Measurements from ENCODE around the gene P2RY13.

Gene P2RY13

GRCh38 chr3:151329363-151329762 lies at the start of gene P2RY13:
Gene P2RY13 (minus strand): TSS chr3:151329549. CDS start chr3:151329528, 21 bp downstream.
- DNase-seq: no peak

- DNase-seq: no peak
Observed at GRCh38 chr3:151377768-151378385, 48.5 kb upstream of the P2RY13 start.

GRCh38 chr3:151372063-151372820 lies 42.9 kb upstream of the P2RY13 start:
- DNase-seq: no peak

GRCh38 chr3:151371526-151371925 lies 42.2 kb upstream of the P2RY13 start:
- no peak for DNase-seq

GRCh38 chr3:151367448-151367847 lies 38.1 kb upstream of the P2RY13 start:
- no peak for DNase-seq

GRCh38 chr3:151366993-151367392 lies 37.6 kb upstream of the P2RY13 start:
- DNase-seq: no peak

- DNase-seq: no peak
Observed at GRCh38 chr3:151362751-151363174, 33.4 kb upstream of the P2RY13 start.

GRCh38 chr3:151357463-151357850 lies 28.1 kb upstream of the P2RY13 start:
- no peak for DNase-seq

GRCh38 chr3:151356794-151357462 lies 27.6 kb upstream of the P2RY13 start:
- no peak for DNase-seq

GRCh38 chr3:151351648-151352047 lies 22.3 kb upstream of the P2RY13 start:
- DNase-seq: no peak

- DNase-seq: no peak
Observed at GRCh38 chr3:151351219-151351618, 21.9 kb upstream of the P2RY13 start.

GRCh38 chr3:151350656-151351055 lies 21.3 kb upstream of the P2RY13 start:
- no peak for DNase-seq

- DNase-seq: no peak
Observed at GRCh38 chr3:151347432-151347831, 18.1 kb upstream of the P2RY13 start.

GRCh38 chr3:151346292-151346691 lies 16.9 kb upstream of the P2RY13 start:
- DNase-seq: no peak

GRCh38 chr3:151345859-151346258 lies 16.5 kb upstream of the P2RY13 start:
- peak in 1 of 2 experiments; percentile 5 for DNase-seq

GRCh38 chr3:151331696-151332095 lies 2.3 kb upstream of the P2RY13 start:
- DNase-seq: no peak

- DNase-seq: no peak
Observed at GRCh38 chr3:151330899-151331298, 1.6 kb upstream of the P2RY13 start.

- no peak for DNase-seq
Observed at GRCh38 chr3:151330379-151330778, 1.0 kb upstream of the P2RY13 start.

- DNase-seq: no peak
Observed at GRCh38 chr3:151328298-151328995, 902 bp downstream of the P2RY13 start.

GRCh38 chr3:151327571-151328198 lies 1.7 kb downstream of the P2RY13 start:
- DNase-seq: peak in 1 of 2 experiments; percentile 59

GRCh38 chr3:151322511-151322910 lies 6.8 kb downstream of the P2RY13 start:
- no peak for DNase-seq

GRCh38 chr3:151321526-151321925 lies 7.8 kb downstream of the P2RY13 start:
- DNase-seq: no peak

GRCh38 chr3:151320131-151320530 lies 9.2 kb downstream of the P2RY13 start:
- no peak for DNase-seq

Measured in SW 1271 (cell line).